GM10847 (cell line): ENCODE data around the gene UTY.

Experiments used
- POLR2A ChIP-seq: IDR thresholded peaks from 2 replicates; pipeline ENCODE4 v1.6.1; 2011; ENCODE audit not compliant: insufficient read length; ENCODE audit errors: extremely low read depth

Gene UTY

DNA sequence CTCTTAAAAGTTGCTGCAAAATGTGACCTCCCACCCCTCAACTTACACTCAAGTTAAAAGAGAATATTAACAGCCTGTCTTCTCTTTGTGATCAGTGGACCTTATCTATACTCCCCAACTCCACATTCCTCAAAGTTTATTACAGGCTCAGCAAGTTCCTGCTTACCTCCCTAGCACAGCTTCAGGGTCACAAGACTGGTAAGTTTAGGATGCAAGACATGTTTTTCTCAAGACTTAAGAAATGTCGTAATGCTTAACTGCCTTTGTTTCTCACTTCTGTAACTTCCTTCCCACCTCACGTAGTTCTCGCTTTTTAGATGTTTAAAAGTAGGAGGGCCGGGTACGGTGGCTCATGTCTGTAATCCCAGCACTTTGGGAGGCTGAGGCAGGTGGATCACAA, 132.7 kb downstream of the UTY start:
- TF ChIP-seq POLR2A: no peak

DNA sequence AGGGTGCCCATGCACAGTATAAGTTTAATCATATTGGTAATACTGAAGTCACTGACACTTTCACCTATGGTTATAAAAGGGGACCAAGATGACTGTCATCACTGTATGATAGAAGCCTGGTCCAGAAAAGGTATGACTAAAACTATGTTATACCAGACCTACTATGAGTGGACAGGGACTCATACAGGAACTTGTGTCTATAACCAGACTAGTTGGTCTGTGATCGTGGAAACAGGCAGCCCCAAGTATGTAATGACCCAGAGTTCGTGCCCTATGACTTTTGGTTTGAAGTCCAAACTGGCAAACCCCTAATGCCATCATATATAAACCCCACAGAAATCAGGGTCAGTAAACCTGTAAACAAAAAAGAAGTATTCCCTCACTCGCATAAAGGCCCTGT, 134.3 kb downstream of the UTY start:
- no peak for TF ChIP-seq POLR2A

DNA sequence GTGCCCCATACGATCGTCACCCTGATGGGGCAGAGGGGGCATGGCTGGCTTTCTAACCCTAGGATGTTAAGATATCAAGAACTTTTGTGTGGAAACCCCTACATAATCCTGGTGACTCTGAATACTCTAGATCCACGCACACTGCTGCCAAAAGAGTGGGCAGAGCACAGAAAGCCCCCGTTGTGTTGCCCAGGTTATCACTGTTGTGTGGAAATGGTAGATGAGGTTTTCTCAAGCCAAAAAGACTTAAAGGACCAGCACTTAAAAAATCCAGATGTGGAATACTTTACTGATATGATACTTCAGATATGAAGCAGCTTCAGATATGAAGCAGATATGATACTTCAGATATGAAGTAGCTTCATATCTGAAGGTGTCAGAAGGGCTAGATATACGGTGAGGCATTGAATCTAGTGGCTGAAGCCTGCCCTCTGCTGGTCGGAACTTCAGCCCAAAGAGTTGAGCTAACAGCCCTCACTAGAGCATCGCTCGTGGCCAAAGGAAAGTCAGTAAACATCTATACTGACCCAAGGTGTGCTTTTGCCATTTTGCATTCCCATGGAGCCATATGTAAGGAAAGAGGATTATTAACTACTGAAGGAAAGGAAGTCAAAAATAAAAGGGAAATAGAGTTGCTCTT, 136.4 kb downstream of the UTY start:
- no peak for TF ChIP-seq POLR2A

DNA sequence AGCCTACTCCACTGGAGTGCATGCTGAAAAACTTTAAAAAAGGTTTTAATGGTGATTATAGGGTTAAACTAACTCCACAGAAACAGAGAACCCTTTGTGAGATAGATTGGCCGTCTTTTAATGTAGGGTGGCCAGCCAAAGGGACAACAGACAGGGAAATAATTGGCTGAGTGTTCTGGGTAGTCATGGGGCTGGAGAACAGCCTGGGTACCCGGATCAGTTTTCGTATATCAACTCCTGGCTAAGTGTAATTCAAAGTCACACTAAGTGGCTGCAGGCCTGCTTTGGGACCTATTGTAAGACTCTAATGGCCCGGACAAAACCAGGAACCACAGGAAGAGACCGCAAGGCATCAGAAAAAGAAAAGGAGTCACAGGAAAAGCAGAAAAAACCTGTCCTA, 139.9 kb downstream of the UTY start:
- TF ChIP-seq POLR2A: no peak

DNA sequence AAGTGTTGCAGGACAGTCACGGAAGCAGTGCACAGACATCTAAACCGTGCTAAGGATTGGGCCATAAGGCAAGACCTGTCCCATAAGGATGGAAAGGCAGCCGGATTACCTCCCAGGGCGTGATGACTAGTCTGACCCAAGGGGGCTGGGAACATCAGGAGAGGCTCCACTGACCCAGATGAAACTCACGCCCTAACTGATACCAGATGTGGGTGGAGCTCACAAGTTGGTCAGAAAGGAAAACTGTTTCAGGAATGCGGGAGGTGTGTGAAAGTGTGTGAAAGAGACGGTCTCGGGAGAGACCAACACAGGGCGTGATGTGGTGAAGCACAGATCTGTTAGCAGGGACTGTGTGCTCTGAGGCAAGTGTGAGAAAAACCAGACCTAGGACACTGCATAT, 140.5 kb downstream of the UTY start:
- no peak for TF ChIP-seq POLR2A

DNA sequence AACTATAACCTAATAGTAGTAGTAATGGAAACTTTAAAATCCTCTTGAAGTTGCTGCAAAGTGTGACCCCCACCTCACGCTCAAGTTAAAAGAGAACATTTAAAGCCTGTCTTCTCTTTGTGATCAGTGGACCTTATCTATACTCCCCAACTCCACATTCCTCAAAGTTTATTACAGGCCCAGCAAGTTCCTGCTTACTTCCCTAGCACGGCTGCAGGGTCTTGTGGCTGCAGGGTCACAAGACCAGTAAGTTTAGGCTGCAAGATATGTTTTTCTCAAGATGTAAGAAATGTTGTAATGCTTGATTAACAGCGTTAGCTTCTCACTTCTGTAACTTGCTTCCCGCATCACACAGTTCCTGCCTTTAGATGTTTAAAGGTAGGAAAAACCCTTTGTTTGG, 141.1 kb downstream of the UTY start:
- no peak for TF ChIP-seq POLR2A

DNA sequence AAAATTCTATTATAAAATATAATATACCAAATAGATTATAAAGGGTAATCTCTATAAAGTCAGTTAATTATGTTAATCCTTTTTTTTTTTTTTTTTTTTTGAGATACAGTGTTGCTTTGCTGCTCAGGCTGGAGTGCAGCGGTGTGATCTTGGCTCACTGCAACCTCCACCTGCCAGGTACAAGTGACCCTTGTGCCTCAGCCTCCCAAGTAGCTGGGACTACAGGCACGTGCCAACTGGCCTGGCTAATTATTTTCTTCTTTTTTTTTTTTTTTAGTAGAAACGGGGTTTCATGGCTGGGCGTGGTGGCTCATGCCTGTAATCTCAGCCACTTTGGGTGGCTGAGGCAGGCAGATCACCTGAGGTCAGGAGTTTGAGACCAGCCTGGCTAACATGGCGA, 141.9 kb downstream of the UTY start:
- no peak for TF ChIP-seq POLR2A

DNA sequence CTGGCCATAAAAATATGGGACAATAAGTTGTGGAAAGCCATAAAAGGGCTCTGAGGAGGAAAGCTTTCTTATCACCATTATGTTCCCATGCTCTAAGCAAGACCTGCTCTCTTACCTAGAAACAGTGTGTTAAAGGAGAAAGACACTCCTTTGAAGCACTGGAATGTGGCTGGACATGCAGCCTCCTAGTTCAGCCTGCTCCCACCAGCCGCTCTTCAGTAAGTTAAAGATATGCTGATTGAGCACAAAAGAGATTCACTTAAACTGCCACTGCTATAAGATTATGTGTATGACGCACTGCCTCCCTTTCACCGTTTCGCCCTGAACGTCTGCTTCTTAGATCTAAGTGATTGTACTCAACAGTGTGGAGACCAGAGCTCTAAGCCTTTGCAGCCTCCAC, 146.0 kb downstream of the UTY start:
- TF ChIP-seq POLR2A: no peak

DNA sequence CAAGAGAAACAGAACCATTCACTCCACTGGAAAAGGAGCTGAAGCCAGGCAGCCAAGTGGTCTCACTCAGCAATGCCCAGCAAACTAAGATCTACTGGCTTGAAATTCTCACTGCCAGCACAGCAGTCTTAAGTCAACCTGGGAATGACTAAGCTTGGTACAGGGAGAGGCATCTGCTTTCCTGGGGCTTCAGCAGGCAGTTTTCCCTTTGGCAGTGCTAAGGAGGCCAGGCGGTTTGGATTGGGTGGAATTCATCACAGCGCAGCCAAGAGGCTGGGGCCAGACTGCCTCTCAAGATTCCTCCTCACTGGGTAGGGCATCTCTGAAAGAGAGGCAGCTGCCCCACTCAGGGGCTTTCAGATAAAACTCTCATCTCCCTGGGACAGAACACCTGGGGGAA, 149.2 kb downstream of the UTY start:
- no peak for TF ChIP-seq POLR2A

DNA sequence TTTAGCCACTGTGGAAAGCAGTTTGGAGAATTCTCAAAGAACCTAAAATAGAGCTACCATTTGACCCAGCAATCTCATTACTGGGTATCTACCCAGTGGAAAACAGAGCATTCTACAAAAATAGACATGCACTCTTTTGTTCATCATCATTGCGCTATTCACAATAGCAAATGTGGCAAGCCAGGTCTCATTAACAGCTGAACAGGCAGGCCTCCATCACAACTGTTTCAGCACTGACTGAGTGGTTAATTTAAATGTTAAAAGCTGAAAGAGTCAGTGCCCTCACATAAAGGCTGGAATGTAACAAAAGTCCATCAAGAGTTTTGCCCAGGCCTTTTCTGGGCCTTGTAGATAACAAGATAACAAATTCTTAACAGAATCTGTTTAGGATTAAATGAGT, 166.9 kb downstream of the UTY start:
- TF ChIP-seq POLR2A: no peak

DNA sequence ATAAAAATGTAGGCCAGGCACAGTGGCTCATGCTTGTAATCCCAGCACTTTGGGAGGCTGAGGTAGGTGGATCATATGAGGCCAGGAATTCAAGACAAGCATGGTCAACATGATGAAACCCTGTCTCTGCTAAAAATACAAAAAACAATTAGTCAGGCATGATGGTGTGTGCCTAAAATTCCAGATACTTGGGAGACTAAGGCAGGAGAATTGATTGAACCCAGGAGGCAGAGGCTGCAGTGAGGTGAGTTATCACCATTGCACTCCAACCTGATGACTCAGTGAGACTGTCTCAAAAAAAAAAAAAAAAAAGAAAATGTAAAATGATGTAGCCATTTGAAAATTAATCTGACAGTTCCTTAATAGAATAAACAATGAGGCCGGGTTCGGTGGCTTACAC, 171.9 kb downstream of the UTY start:
- no peak for TF ChIP-seq POLR2A

DNA sequence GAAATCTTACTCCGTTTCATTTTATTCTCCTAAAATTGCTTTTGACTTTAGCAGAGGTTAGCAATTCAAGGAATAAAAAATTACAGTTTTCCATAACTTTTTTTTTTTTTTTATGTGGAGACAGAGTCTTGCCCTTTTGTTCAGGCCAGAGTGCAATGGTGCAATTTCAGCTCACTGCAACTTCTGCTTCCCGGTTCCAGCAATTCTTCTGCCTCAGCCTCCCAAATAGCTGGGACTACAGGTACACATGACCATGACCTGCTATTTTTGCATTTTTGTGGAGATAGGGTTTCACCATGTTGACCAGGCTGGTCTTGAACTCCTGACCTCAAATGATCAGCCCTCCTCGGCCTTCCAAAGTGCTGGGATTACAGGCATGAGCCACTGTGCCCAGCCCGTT, 179.0 kb downstream of the UTY start:
- no peak for TF ChIP-seq POLR2A

DNA sequence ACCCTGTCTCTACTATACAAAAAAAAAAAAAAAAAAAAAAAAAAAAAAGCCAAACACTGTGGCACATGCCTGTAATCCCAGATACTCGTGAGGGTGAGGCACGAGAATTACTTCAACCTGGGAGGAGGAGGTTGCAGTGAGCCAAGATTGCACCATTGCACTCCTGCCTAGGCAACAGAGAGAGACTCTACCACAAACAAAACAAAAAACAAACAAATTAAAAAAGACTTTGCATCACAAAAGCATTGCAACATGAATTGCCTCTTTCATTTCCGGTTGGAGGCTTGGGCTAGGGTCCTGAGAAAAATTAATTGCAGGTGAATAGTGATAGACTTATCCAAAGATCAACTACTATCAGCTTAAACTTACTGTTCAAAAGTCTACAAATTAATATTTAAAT, 180.4 kb downstream of the UTY start:
- no peak for TF ChIP-seq POLR2A

DNA sequence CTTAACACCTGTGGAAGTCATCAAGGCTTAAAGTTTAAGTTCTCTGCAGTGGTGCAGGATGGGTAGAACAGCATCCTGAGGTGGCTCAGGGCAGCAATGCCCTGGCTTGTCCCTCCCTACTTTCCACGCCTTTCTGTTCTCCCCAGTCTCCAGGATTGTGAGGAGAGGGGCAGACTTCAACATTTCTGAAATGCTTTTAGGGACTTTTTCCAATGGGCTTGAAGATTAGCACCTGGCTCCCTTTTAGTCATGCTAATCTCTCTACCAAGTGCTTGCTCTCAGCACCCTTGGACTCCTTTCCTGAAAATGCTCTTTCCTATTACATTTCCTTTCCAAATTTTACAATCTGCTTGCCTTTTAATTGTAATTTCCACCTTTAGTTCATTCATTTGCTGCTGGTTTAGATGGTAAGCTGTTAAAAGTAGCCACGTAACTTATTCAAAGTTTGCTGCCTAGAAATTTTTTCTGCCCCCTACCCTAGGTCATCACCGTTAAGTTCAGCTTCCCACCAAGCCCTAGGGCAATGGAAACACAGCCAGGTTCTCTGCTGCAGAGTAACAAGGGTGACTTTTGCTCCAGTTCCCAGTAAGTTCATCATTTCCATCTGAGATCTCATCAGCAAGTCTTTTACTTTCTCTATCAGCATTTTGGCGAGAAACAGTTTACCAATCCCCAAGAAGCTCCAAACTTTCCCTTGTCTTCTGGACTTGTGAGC, 183.5 kb downstream of the UTY start:
- TF ChIP-seq POLR2A: no peak

DNA sequence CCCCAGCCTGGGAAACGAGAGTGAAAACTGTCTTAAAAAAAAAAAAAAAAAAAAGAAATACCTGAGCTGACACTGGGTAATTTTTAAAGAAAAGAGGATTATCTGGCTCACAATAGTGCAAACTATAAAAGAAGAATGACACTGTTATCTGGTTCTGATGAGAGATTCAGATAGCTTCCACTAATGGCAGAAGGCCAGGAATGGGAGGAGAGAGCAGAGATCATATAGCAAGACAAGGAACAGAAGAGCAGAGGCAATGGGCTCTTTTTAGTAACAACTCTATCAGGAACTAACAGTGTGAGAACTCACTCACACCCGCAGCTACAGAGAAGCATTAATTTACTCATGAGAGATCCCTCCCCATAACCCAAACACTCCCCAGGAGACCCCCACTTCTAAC, 184.8 kb downstream of the UTY start:
- TF ChIP-seq POLR2A: no peak

DNA sequence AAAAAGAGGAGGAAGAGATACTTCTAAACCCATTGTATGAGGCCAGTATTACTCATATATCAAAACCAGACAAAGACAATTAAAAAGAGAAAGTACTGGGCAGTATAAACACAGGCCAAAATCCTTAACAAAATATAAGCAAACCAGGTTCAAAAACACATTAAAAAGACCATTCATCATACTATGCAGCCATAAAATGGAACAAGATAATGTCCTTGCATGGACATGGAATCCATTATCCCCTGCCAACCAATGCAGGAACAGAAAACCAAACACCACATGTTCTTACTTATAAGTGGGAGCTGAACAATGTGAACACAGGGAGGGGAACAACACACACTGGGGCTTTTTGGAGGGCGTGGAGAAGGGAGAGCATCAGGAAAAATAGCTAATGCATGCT, 188.6 kb downstream of the UTY start:
- TF ChIP-seq POLR2A: no peak

DNA sequence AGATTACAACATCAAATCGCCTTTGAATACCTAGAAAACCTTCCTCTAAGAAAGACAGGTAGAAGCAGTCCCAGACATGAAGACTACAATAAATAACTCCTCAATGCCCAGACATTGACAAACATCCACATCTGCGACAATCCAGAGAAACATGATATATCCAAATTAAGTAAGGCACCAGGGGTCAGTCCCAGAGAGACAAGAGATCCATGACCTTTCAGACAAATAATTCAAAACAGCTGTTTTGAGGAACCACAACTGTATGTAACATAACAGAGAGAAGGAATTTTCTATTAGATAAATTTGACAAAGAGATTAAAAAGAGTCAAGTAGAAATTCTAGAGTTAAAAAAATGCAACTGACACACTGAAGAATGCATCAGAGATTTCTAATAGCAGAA, 200.3 kb downstream of the UTY start:
- no peak for TF ChIP-seq POLR2A
